ENCODE data around the gene RNF111. TPM values are rescaled to one million over a fixed set of nuclear protein-coding genes. Genes with fewer than 3 reads are reported as not detected.
A peak's percentile ranks its signal among the peaks of the same experiment; 100 is the strongest.

The RNF111 gene
- total RNA-seq, 4 donors from 2014 or later, result 16.1 to 93.1 (median 25.3) TPM

- Histone ChIP-seq H3K27me3 (no peaks in the 10 kb centered on the region), H3K36me3 (no peaks in the 10 kb centered on the region), H3K4me1 (peaks cover 0 to 25% (median 6%) of the 10 kb centered on the region in 4 donors), H3K4me3 (no peak overlapping the region), H3K27ac (no peak overlapping the region), H3K9me3 (no peaks in the 10 kb centered on the region)
- WGBS, 2 donors (ENCODE audit: low coverage in 1 of 2), result 71 to 96% methylated on average over 5 to 6 of the region's 6 CpGs
- in situ Hi-C loops (cut with MboI; ENCODE audit: low pct_ligation_motif_present in 1 of 4, low pct_unique_long_range_greater_than_20kb in 1 of 4, low sequenced_read_pairs in 3 of 4), result loop anchor here in 1 of 4 donors (10.0 kb wide), 1 partner anchor 123 kb away; the partner anchor contains the start of gene CCNB2
- TF ChIP-seq POLR2A (IDR thresholded peaks at IDR 0.05) (no peak), POLR2AphosphoS5 (IDR thresholded peaks at IDR 0.05) (no peak), CTCF (IDR thresholded peaks at IDR 0.05) (no peak), EP300 (IDR thresholded peaks at IDR 0.05; ENCODE audit: low read depth) (no peak)
- DNase-seq, result no peak
- intact Hi-C loops (cut with DNase I; ENCODE audit: low total_unique reads), result loop anchor here (2.0 kb wide), 1 partner anchor 513 kb away; no protein-coding TSS in a partner anchor
Measured at GRCh38 chr15:58981808-58982475, 5.5 kb upstream of the RNF111 start.

- no peak for DNase-seq
- in situ Hi-C loops (cut with MboI; ENCODE audit: low pct_ligation_motif_present in 1 of 4, low pct_unique_long_range_greater_than_20kb in 1 of 4, low sequenced_read_pairs in 3 of 4) (loop anchor here in 1 of 4 donors (10.0 kb wide), 1 partner anchor 122 kb away; the partner anchor contains the start of gene CCNB2), intact Hi-C loops (cut with DNase I; ENCODE audit: low total_unique reads) (loop anchor here (2.0 kb wide), 1 partner anchor 512 kb away; no protein-coding TSS in a partner anchor)
- no peak for TF ChIP-seq EP300 (IDR thresholded peaks at IDR 0.05; ENCODE audit: low read depth)
- no peak for TF ChIP-seq CTCF (IDR thresholded peaks at IDR 0.05)
- Histone ChIP-seq H3K9me3 (no peaks in the 10 kb centered on the region), H3K27me3 (no peaks in the 10 kb centered on the region), H3K36me3 (no peaks in the 10 kb centered on the region), H3K27ac (no peak overlapping the region), H3K4me1 (peaks cover 0 to 26% (median 6%) of the 10 kb centered on the region in 4 donors), H3K4me3 (no peak overlapping the region)
- WGBS, 2 donors (ENCODE audit: low coverage in 1 of 2), result 73 to 79% methylated on average over 2 of the region's 2 CpGs
Measured at GRCh38 chr15:58983261-58983660, 4.2 kb upstream of the RNF111 start.

- no peak for TF ChIP-seq EP300 (IDR thresholded peaks at IDR 0.05; ENCODE audit: low read depth)
- TF ChIP-seq POLR2AphosphoS5 (IDR thresholded peaks at IDR 0.05), result no peak
- no peak for TF ChIP-seq POLR2A (IDR thresholded peaks at IDR 0.05)
- TF ChIP-seq CTCF (IDR thresholded peaks at IDR 0.05), result no peak
- peak; percentile 25 for DNase-seq
- no peak overlapping the region for H3K27ac ChIP-seq
- in situ Hi-C loops (cut with MboI; ENCODE audit: low pct_ligation_motif_present in 1 of 4, low pct_unique_long_range_greater_than_20kb in 1 of 4, low sequenced_read_pairs in 3 of 4), result loop anchor here in 1 of 4 donors (10.0 kb wide), 1 partner anchor 119 kb away; the partner anchor contains the start of gene CCNB2
- intact Hi-C loops (cut with DNase I; ENCODE audit: low total_unique reads), result no loop called here
- 38 to 46% methylated on average over 4 of the region's 4 CpGs for WGBS, 2 donors (ENCODE audit: low coverage in 1 of 2)
- H3K27me3 ChIP-seq, result no peaks in the 10 kb centered on the region
- H3K9me3 ChIP-seq, result no peaks in the 10 kb centered on the region
- H3K4me1 ChIP-seq, result peaks cover 3 to 40% (median 19%) of the 10 kb centered on the region in 4 donors
- no peak overlapping the region for H3K4me3 ChIP-seq
- H3K36me3 ChIP-seq, result no peaks in the 10 kb centered on the region
Measured at GRCh38 chr15:58985443-58985842, 2.0 kb upstream of the RNF111 start.

GRCh38 chr15:58987036-58987435 is 427 bp upstream of the RNF111 start:
- in situ Hi-C loops (cut with MboI; ENCODE audit: low pct_ligation_motif_present in 1 of 4, low pct_unique_long_range_greater_than_20kb in 1 of 4, low sequenced_read_pairs in 3 of 4) (loop anchor here in 1 of 4 donors (10.0 kb wide), 1 partner anchor 118 kb away; the partner anchor contains the start of gene CCNB2), intact Hi-C loops (cut with DNase I; ENCODE audit: low total_unique reads) (no loop called here)
- Histone ChIP-seq H3K27me3 (no peaks in the 10 kb centered on the region), H3K27ac (peak overlapping the region; percentile 93 to 96 (median 94)), H3K4me3 (peak overlapping the region; percentile 82 to 97 (median 83)), H3K9me3 (no peaks in the 10 kb centered on the region), H3K36me3 (no peaks in the 10 kb centered on the region), H3K4me1 (peaks cover 3 to 32% (median 14%) of the 10 kb centered on the region in 4 donors)
- 10 to 13% methylated on average over 2 to 9 of the region's 9 CpGs for WGBS, 2 donors (ENCODE audit: low coverage in 1 of 2)
- TF ChIP-seq POLR2A (IDR thresholded peaks at IDR 0.05) (no peak), POLR2AphosphoS5 (IDR thresholded peaks at IDR 0.05) (no peak), CTCF (IDR thresholded peaks at IDR 0.05) (no peak), EP300 (IDR thresholded peaks at IDR 0.05; ENCODE audit: low read depth) (no peak)
- DNase-seq, result no peak
